Measurements from ENCODE around the gene FNDC3B.

- no peak for TF ChIP-seq CTCF (IDR thresholded peaks at IDR 0.05; ENCODE audit: low read depth, low read length, missing input control)
- TF ChIP-seq TAF1 (conservative IDR thresholded peaks at IDR 0.05): no peak
- no peak for TF ChIP-seq RAD21 (IDR thresholded peaks at IDR 0.05)
These were observed 95.8 kb downstream of the FNDC3B start for GRCh38 chr3:172135185-172135584.

Data from liver (tissue), 3 donors.